Measurements from ENCODE around the gene PIM1. TPM values are rescaled to one million over a fixed set of nuclear protein-coding genes. Genes with fewer than 3 reads are reported as not detected.

Gene PIM1
- total RNA-seq, 1 donor from 2014 or later = 9.1 TPM

DNA sequence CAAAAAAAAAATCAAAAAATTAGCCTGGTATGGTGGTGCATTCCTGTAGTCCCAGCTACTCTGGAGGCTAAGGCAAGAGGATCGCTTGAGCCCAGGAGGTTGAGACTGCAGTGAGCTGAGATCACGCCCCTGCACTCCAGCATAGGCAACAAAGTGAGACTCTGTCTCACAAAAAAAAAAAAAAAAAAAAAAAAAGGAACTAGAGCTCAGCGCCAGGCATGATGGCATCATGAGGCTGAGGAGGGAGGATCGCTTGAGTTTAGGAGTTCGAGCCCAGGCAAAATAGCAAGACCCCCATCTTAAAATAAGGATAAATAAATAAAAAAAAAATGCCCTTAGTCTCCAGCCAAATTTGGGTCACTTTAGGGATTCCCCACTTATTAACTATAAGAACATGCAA lies 40.4 kb upstream of the PIM1 start:
- DNase-seq (ENCODE audit: low spot score) = no peak
- H3K9me3 Mint-ChIP-seq = no peaks in the 10 kb centered on the region
- Histone ChIP-seq H3K27ac (no peak overlapping the region), H3K27me3 (no peaks in the 10 kb centered on the region), H3K9me3 (ENCODE audit: low read depth) (no peaks in the 10 kb centered on the region), H2AFZ (replicated peaks) (no peak overlapping the region), H3K79me2 (ENCODE audit: low read depth) (peaks cover 18% of the 10 kb centered on the region), H3F3A (ENCODE audit: low read depth) (peaks cover 69% of the 10 kb centered on the region), H3K4me3 (no peak overlapping the region), H3K9ac (no peak overlapping the region), H3K36me3 (no peaks in the 10 kb centered on the region), H4K20me1 (ENCODE audit: low read depth) (peaks cover 10% of the 10 kb centered on the region), H3K4me1 (peaks cover 33% of the 10 kb centered on the region), H3K4me2 (no peak overlapping the region)
- H3K36me3 Mint-ChIP-seq = no peaks in the 10 kb centered on the region
- TF ChIP-seq, protein P1, sequence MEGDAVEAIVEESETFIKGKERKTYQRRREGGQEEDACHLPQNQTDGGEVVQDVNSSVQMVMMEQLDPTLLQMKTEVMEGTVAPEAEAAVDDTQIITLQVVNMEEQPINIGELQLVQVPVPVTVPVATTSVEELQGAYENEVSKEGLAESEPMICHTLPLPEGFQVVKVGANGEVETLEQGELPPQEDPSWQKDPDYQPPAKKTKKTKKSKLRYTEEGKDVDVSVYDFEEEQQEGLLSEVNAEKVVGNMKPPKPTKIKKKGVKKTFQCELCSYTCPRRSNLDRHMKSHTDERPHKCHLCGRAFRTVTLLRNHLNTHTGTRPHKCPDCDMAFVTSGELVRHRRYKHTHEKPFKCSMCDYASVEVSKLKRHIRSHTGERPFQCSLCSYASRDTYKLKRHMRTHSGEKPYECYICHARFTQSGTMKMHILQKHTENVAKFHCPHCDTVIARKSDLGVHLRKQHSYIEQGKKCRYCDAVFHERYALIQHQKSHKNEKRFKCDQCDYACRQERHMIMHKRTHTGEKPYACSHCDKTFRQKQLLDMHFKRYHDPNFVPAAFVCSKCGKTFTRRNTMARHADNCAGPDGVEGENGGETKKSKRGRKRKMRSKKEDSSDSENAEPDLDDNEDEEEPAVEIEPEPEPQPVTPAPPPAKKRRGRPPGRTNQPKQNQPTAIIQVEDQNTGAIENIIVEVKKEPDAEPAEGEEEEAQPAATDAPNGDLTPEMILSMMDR (IDR thresholded peaks at IDR 0.05) = no peak
- TF ChIP-seq EZH2 (IDR thresholded peaks at IDR 0.05) (no peak), EZH2phosphoT487 (IDR thresholded peaks at IDR 0.05) (no peak)
- H3K4me3 Mint-ChIP-seq = peak overlapping the region; percentile 8
- peaks cover 66% of the 10 kb centered on the region for H3K4me1 Mint-ChIP-seq
- peaks cover 20% of the 10 kb centered on the region for H3K27me3 Mint-ChIP-seq (ENCODE audit: insufficient read depth, low read depth)
- peak overlapping the region; percentile 96 for H3K27ac Mint-ChIP-seq

DNA sequence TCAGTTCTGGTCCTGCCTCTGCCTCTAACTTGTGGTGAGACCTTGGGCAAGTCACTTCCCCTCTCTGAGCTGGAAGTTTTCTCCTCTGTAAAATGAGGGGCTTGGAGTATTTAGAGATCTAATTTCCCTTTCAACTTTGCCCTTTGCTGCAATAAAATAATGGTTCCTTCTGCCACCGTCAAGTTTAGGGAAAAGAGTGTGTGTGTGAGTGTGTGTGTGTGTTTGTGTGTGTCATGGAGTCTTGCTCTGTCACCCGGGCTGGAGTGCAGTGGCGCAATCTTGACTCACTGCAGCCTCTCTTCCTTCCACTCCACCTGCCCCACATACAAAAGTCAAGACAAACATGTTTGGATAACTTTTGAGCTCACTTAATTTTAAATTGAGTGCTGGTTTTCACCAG lies 39.2 kb upstream of the PIM1 start:
- DNase-seq (ENCODE audit: low spot score) = no peak
- Histone ChIP-seq H3K27me3 (no peaks in the 10 kb centered on the region), H3K27ac (no peak overlapping the region), H4K20me1 (ENCODE audit: low read depth) (peaks cover 10% of the 10 kb centered on the region), H3K9ac (no peak overlapping the region), H3K4me1 (peaks cover 27% of the 10 kb centered on the region), H3K9me3 (ENCODE audit: low read depth) (no peaks in the 10 kb centered on the region), H3K4me3 (no peak overlapping the region), H2AFZ (replicated peaks) (no peak overlapping the region), H3K36me3 (no peaks in the 10 kb centered on the region), H3K79me2 (ENCODE audit: low read depth) (peaks cover 27% of the 10 kb centered on the region), H3K4me2 (peak overlapping the region; percentile 14), H3F3A (ENCODE audit: low read depth) (peaks cover 61% of the 10 kb centered on the region)
- peaks cover 69% of the 10 kb centered on the region for H3K4me1 Mint-ChIP-seq
- H3K36me3 Mint-ChIP-seq = no peaks in the 10 kb centered on the region
- H3K27me3 Mint-ChIP-seq (ENCODE audit: insufficient read depth, low read depth) = peaks cover 20% of the 10 kb centered on the region
- no peaks in the 10 kb centered on the region for H3K9me3 Mint-ChIP-seq
- peak overlapping the region; percentile 40 for H3K4me3 Mint-ChIP-seq
- TF ChIP-seq EZH2 (IDR thresholded peaks at IDR 0.05) = no peak
- TF ChIP-seq EZH2phosphoT487 (IDR thresholded peaks at IDR 0.05) = no peak
- TF ChIP-seq, protein P1 (IDR thresholded peaks at IDR 0.05) = no peak
- peak overlapping the region; percentile 96 for H3K27ac Mint-ChIP-seq

DNA sequence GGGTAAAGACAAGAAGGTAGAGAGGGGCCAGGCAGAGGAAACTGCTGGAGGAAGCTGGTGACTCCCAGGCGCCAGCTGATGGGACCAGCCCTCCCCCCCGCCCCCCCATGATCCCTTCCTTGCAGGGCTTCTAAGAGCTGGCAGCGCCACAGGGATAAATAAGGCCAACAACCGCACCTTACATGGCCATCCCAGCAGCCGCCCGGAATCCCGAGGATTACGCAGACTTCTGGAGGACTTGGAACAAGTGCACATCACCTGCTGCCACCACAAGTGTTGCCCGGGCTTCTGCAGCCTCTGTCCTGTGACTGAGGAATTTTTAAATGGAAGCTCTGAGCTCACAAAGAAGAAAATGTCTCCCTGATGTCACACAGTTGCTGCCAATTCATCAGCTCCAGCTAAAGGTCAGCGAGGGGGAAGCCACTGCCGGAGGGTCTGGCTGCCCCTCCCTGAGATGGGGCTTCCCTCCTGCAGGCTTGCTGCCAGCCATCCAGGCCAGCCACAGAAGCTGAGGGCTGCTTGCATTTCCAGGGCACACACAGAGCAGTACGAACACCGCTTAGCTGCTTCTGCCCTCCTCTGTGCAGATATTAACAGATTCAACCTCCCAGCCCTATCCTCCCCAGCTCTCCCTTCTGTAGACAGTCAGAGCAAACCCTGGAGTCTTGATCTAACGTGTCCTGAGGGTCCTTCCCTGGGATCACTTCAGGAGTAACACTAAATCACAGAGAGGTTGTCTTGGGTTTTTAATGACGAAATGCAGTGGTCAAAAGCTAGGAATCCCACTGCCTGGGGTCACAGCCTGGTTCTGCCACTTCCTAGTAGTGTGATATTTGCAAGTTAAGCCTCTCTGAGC lies 38.6 kb upstream of the PIM1 start:
- Histone ChIP-seq H3F3A (ENCODE audit: low read depth) (peaks cover 60% of the 10 kb centered on the region), H3K9ac (no peak overlapping the region), H3K9me3 (ENCODE audit: low read depth) (no peaks in the 10 kb centered on the region), H3K4me1 (peaks cover 32% of the 10 kb centered on the region), H2AFZ (replicated peaks) (no peak overlapping the region), H3K4me3 (no peak overlapping the region), H3K4me2 (peak overlapping the region; percentile 14), H3K27ac (peak overlapping the region; percentile 64), H3K79me2 (ENCODE audit: low read depth) (peaks cover 33% of the 10 kb centered on the region), H3K27me3 (no peaks in the 10 kb centered on the region), H4K20me1 (ENCODE audit: low read depth) (peaks cover 10% of the 10 kb centered on the region), H3K36me3 (no peaks in the 10 kb centered on the region)
- Mint-ChIP-seq H3K4me3 (no peak overlapping the region), H3K36me3 (no peaks in the 10 kb centered on the region), H3K9me3 (no peaks in the 10 kb centered on the region), H3K27ac (peak overlapping the region; percentile 98), H3K4me1 (peaks cover 68% of the 10 kb centered on the region), H3K27me3 (ENCODE audit: insufficient read depth, low read depth) (peaks cover 20% of the 10 kb centered on the region)
- TF ChIP-seq EZH2 (IDR thresholded peaks at IDR 0.05) (no peak), EZH2phosphoT487 (IDR thresholded peaks at IDR 0.05) (no peak)
- TF ChIP-seq, protein P1 (IDR thresholded peaks at IDR 0.05) = no peak
- peak; percentile 55 for DNase-seq (ENCODE audit: low spot score)
